ENCODE results near the gene PNMA6F. TPM values are rescaled to one million over a fixed set of nuclear protein-coding genes. Genes with fewer than 3 reads are reported as not detected.

Gene PNMA6F
- total RNA-seq, 1 experiment from 2014 or later = not detected

DNA sequence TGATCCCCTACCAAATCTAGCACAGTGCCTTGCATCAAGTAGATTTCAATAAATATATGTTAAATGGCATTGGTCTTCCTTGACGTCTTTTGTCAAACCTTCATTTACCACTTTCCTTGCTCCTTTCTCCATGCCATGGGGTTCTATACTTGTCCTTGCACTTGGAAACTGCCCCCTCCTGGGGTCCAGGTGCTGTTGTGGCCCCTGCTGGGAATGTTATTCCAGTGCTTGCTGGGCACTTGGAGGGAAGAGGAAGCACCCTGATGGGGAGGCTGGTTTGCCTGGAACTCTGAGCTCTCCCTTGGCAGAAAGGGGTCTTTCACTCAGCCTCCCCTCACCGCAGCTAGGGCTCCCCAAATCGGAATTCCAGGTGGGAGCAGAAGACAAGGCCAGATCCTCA lies 31.3 kb upstream of the PNMA6F start:
- no peaks in the 10 kb centered on the region for H3K36me3 ChIP-seq (ENCODE audit: control insufficient read depth, insufficient read depth, low read length)
- Mint-ChIP-seq H3K27ac (ENCODE audit: unreplicated experiment) (no peak overlapping the region), H3K27me3 (ENCODE audit: insufficient read depth, unreplicated experiment) (no peaks in the 10 kb centered on the region), H3K4me1 (ENCODE audit: low read depth, unreplicated experiment) (no peaks in the 10 kb centered on the region), H3K36me3 (ENCODE audit: insufficient read depth, unreplicated experiment) (no peaks in the 10 kb centered on the region), H3K9me3 (ENCODE audit: unreplicated experiment) (no peaks in the 10 kb centered on the region), H3K4me3 (ENCODE audit: unreplicated experiment) (no peak overlapping the region)
- POLR2A ChIA-PET = no interaction called here
- no TSS peak for BruUV-seq (replicated peaks)
- H3K4me1 ChIP-seq = no peaks in the 10 kb centered on the region
- no peak overlapping the region for H3K4me3 ChIP-seq (ENCODE audit: low read depth, low read length)
- TF ChIP-seq, protein P1, sequence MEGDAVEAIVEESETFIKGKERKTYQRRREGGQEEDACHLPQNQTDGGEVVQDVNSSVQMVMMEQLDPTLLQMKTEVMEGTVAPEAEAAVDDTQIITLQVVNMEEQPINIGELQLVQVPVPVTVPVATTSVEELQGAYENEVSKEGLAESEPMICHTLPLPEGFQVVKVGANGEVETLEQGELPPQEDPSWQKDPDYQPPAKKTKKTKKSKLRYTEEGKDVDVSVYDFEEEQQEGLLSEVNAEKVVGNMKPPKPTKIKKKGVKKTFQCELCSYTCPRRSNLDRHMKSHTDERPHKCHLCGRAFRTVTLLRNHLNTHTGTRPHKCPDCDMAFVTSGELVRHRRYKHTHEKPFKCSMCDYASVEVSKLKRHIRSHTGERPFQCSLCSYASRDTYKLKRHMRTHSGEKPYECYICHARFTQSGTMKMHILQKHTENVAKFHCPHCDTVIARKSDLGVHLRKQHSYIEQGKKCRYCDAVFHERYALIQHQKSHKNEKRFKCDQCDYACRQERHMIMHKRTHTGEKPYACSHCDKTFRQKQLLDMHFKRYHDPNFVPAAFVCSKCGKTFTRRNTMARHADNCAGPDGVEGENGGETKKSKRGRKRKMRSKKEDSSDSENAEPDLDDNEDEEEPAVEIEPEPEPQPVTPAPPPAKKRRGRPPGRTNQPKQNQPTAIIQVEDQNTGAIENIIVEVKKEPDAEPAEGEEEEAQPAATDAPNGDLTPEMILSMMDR (IDR thresholded peaks at IDR 0.05; ENCODE audit: insufficient read depth in 1 of 2, low read depth in 1 of 2, low read length in 1 of 2, severe bottlenecking in 1 of 2, unreplicated experiment in 1 of 2) = no peak
- intact Hi-C loops (cut with micrococcal nuclease; ENCODE audit: unreplicated experiment) = no loop called here
- no peaks in the 10 kb centered on the region for H3K27me3 ChIP-seq (replicated peaks; ENCODE audit: control insufficient read depth, insufficient read depth, low read length)
- no peaks in the 10 kb centered on the region for H3K9me3 ChIP-seq
- DNase-seq = no peak
- CTCF ChIA-PET = interaction anchor here (1.3 kb wide), 1 partner anchor 18 kb away, joined by 3 read pairs; no protein-coding TSS in a partner anchor

DNA sequence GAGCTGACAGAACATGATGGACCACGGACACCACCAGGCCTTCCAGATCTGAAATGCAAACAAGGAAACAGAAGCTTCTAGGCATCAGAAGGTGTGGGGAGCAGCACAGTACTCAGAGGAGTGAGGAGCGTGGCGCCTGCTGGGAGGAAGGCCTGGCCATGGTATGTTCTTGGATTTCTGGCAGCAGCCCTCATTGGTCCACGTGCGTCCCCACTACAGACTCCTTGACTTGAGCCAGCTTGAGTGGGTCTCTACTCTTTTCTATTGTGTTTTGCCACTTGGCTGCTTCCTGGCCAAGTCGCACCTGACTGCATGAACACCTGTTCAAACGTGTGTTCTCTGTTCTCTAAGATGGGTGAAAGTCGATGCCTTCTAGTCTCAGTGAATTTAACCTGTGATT lies 30.4 kb upstream of the PNMA6F start:
- Mint-ChIP-seq H3K27me3 (ENCODE audit: insufficient read depth, unreplicated experiment) (no peaks in the 10 kb centered on the region), H3K4me3 (ENCODE audit: unreplicated experiment) (no peak overlapping the region), H3K36me3 (ENCODE audit: insufficient read depth, unreplicated experiment) (no peaks in the 10 kb centered on the region), H3K27ac (ENCODE audit: unreplicated experiment) (no peak overlapping the region), H3K9me3 (ENCODE audit: unreplicated experiment) (no peaks in the 10 kb centered on the region), H3K4me1 (ENCODE audit: low read depth, unreplicated experiment) (no peaks in the 10 kb centered on the region)
- Histone ChIP-seq H3K4me1 (no peaks in the 10 kb centered on the region), H3K36me3 (ENCODE audit: control insufficient read depth, insufficient read depth, low read length) (no peaks in the 10 kb centered on the region), H3K4me3 (ENCODE audit: low read depth, low read length) (no peak overlapping the region), H3K27me3 (replicated peaks; ENCODE audit: control insufficient read depth, insufficient read depth, low read length) (no peaks in the 10 kb centered on the region), H3K9me3 (no peaks in the 10 kb centered on the region)
- TF ChIP-seq, protein P1 (IDR thresholded peaks at IDR 0.05; ENCODE audit: insufficient read depth in 1 of 2, low read depth in 1 of 2, low read length in 1 of 2, severe bottlenecking in 1 of 2, unreplicated experiment in 1 of 2) = no peak
- DNase-seq = no peak
- ChIA-PET POLR2A (no interaction called here), CTCF (interaction anchor here (0.7 kb wide), 1 partner anchor 17 kb away, joined by 3 read pairs; no protein-coding TSS in a partner anchor)
- intact Hi-C loops (cut with micrococcal nuclease; ENCODE audit: unreplicated experiment) = no loop called here
- no TSS peak for BruUV-seq (replicated peaks)

DNA sequence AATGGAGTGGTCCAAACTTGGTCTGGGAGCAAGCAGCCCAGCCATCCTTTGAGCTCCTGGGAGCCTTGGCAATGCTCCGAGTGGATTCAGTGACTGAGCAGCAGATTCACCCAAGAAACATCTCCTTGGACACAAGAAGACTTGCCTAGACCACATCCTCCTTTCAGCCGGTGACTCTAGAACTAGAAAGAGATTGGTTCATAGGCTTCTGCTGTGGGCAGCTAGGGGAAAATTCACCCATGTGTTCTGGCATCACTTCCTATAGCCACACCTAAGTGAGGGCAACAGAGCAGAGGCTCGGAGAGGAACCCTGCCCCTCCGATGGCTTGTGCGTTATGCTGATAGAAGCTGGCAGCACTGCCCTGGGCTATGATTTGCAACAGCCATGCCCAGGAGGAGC lies 28.4 kb upstream of the PNMA6F start:
- BruUV-seq (replicated peaks) = no TSS peak
- no peak overlapping the region for H3K4me3 ChIP-seq (ENCODE audit: low read depth, low read length)
- Mint-ChIP-seq H3K4me3 (ENCODE audit: unreplicated experiment) (no peak overlapping the region), H3K4me1 (ENCODE audit: low read depth, unreplicated experiment) (no peaks in the 10 kb centered on the region), H3K27ac (ENCODE audit: unreplicated experiment) (no peak overlapping the region), H3K9me3 (ENCODE audit: unreplicated experiment) (no peaks in the 10 kb centered on the region), H3K27me3 (ENCODE audit: insufficient read depth, unreplicated experiment) (no peaks in the 10 kb centered on the region), H3K36me3 (ENCODE audit: insufficient read depth, unreplicated experiment) (no peaks in the 10 kb centered on the region)
- no peaks in the 10 kb centered on the region for H3K9me3 ChIP-seq
- intact Hi-C loops (cut with micrococcal nuclease; ENCODE audit: unreplicated experiment) = no loop called here
- TF ChIP-seq, protein P1 (IDR thresholded peaks at IDR 0.05; ENCODE audit: insufficient read depth in 1 of 2, low read depth in 1 of 2, low read length in 1 of 2, severe bottlenecking in 1 of 2, unreplicated experiment in 1 of 2) = no peak
- no peaks in the 10 kb centered on the region for H3K27me3 ChIP-seq (replicated peaks; ENCODE audit: control insufficient read depth, insufficient read depth, low read length)
- H3K4me1 ChIP-seq = no peaks in the 10 kb centered on the region
- DNase-seq = no peak
- ChIA-PET POLR2A (no interaction called here), CTCF (no interaction called here)
- H3K36me3 ChIP-seq (ENCODE audit: control insufficient read depth, insufficient read depth, low read length) = no peaks in the 10 kb centered on the region

Measured in Caco-2 (cell line).